ENCODE measurements around the gene RAP1GAP2.

The RAP1GAP2 gene

DNA sequence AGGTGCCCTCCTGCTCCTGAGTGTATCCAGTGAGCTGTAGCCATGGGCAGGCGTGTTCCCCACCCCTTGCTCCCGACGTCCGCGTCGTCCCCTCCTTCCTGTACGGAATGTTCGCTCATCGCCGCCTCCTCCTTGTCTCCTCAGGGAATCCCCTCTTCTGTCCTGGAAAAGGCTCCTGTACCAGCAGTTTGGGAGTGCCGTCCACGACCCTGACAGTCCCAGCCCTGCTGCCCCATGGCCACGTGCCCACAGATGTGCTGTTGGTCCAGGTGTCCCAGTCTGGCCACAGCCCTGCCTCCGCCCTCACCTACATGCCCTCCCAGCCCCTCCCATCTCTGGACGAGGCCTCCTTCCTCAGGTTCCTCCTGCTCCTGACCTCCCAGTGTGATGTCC, 237.0 kb downstream of the RAP1GAP2 start:
- no peaks in the 10 kb centered on the region for H3K27me3 ChIP-seq (ENCODE audit: control insufficient read depth in 2 of 2, insufficient read depth in 2 of 2, low read length in 2 of 2)

DNA sequence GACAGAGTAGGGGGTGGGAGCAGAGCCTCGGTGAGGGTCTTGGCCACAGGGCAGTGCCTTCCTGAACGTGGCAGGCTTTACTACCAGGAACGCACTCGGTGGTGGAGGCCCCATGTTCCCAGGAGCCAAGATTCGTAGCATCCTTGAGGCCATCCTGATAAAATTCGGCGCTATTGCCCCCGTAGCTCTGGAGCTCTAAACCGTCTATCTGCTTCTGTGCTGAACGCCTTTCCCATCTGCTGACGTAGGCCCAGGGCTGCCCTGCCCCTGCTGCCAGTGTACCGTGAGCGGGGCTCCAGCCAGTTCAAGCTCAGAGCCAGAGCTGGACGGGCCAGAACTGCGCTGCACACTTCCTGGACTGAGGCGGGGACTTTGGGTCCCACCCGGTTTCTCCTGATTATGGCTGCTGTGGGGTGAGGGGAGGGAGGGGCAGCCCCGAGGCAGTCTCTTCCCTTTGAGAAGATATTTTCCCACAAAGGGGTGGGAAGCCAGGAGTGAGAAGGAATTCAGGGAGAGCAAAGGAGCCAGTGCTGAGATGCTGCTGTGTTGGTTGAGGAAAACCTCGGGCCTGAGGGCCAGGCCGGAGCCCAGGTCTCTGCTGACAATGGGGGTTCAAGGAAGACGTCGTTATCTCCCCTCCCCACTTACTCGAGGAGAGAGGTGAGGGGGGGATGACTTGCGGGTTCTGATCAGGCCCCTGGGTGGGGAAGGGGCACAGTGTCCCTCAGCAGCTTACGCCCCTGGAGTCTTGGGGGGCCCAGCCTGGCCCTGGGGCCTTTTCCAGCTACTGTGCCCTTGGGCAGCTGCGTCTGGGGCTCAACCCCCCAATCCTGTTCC, 237.7 kb downstream of the RAP1GAP2 start:
- Histone ChIP-seq H3K27ac (ENCODE audit: low read depth in 2 of 2, low read length in 2 of 2) (no peak overlapping the region), H3K9ac (ENCODE audit: low read depth in 1 of 2, low read length in 2 of 2) (no peak overlapping the region), H3K9me3 (ENCODE audit: control insufficient read depth in 2 of 2, low read length in 2 of 2) (no peaks in the 10 kb centered on the region), H3K27me3 (ENCODE audit: control insufficient read depth in 2 of 2, insufficient read depth in 2 of 2, low read length in 2 of 2) (peaks cover 0 to 1% of the 10 kb centered on the region in 2 donors), H3K4me1 (ENCODE audit: control insufficient read depth in 2 of 2, insufficient read depth in 2 of 2, low read length in 2 of 2) (no peaks in the 10 kb centered on the region), H3K4me3 (ENCODE audit: low read length in 2 of 2) (no peak overlapping the region), H3K36me3 (ENCODE audit: control insufficient read depth in 2 of 2, insufficient read depth in 2 of 2, low read length in 2 of 2) (peaks cover 10 to 18% of the 10 kb centered on the region in 2 donors)

More for the DNA sequence above, 237.0 kb downstream of the RAP1GAP2 start:
- Histone ChIP-seq H3K36me3 (ENCODE audit: control insufficient read depth in 2 of 2, insufficient read depth in 2 of 2, low read length in 2 of 2) (peaks cover 10 to 20% of the 10 kb centered on the region in 2 donors), H3K27ac (ENCODE audit: low read depth in 2 of 2, low read length in 2 of 2) (no peak overlapping the region), H3K4me1 (ENCODE audit: control insufficient read depth in 2 of 2, insufficient read depth in 2 of 2, low read length in 2 of 2) (no peaks in the 10 kb centered on the region), H3K9ac (ENCODE audit: low read depth in 1 of 2, low read length in 2 of 2) (no peak overlapping the region), H3K4me3 (ENCODE audit: low read length in 2 of 2) (no peak overlapping the region), H3K9me3 (ENCODE audit: control insufficient read depth in 2 of 2, low read length in 2 of 2) (no peaks in the 10 kb centered on the region)

DNA sequence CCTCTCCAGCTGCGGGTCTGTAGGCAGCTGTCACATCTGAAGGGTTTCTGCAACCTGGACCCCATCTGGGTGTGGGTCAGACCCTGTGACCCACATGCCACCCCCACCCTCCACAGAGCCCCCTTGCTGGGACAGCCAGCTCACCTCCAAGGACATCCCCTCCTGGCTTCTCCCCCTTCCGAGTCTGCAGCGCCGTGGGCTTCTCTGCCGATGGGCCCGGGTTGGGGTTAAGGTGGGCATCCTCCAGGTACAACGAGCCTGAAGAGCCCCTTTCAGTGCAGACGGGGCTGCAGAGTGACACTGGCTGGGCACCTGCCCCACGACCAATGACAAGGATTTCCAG, 238.3 kb downstream of the RAP1GAP2 start:
- no peak overlapping the region for H3K4me3 ChIP-seq (ENCODE audit: low read length in 2 of 2)
- H3K36me3 ChIP-seq (ENCODE audit: control insufficient read depth in 2 of 2, insufficient read depth in 2 of 2, low read length in 2 of 2): peaks cover 5 to 13% of the 10 kb centered on the region in 2 donors
- H3K27me3 ChIP-seq (ENCODE audit: control insufficient read depth in 2 of 2, insufficient read depth in 2 of 2, low read length in 2 of 2): peaks cover 0 to 3% of the 10 kb centered on the region in 2 donors
- no peak overlapping the region for H3K9ac ChIP-seq (ENCODE audit: low read depth in 1 of 2, low read length in 2 of 2)
- H3K4me1 ChIP-seq (ENCODE audit: control insufficient read depth in 2 of 2, insufficient read depth in 2 of 2, low read length in 2 of 2): no peaks in the 10 kb centered on the region
- H3K9me3 ChIP-seq (ENCODE audit: control insufficient read depth in 2 of 2, low read length in 2 of 2): no peaks in the 10 kb centered on the region
- no peak overlapping the region for H3K27ac ChIP-seq (ENCODE audit: low read depth in 2 of 2, low read length in 2 of 2)

DNA sequence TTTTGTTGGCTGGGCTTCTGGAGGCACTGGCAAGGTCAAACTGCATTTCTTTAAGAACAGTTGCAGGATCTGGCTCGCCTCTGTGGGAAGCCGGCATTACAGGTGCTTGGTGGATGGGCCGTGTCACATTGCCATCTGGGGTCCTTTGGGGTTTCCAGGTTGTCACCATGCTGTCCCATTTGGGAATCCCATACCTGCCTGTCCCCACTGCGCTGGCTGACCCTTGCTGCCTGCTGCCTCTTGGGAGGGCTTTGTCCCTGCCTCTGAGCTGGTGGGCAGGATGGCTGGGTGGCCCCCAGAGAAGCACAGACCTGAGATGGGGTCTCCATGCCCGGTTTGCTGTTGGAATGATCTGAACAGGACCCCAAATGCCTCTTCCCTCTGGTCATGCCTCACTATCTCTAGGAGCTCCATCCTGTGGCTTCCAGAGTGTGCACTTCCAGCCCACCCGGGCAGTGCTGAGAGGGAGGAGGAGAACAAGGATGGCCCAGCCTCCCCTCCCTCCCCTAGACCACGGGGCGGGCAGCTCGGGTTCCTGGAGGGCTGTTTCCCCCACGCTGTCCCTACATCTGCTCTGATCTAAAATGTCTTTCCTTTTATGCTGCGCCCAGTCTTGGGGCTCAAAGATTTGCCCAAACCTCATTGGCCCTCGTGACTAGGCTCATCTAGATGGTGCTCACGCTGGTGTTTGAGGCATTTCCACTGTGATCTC, 239.2 kb downstream of the RAP1GAP2 start:
- no peak overlapping the region for H3K27ac ChIP-seq (ENCODE audit: low read depth in 2 of 2, low read length in 2 of 2)
- no peaks in the 10 kb centered on the region for H3K9me3 ChIP-seq (ENCODE audit: control insufficient read depth in 2 of 2, low read length in 2 of 2)
- peaks cover 3 to 8% of the 10 kb centered on the region in 2 donors for H3K36me3 ChIP-seq (ENCODE audit: control insufficient read depth in 2 of 2, insufficient read depth in 2 of 2, low read length in 2 of 2)
- peaks cover 0 to 3% of the 10 kb centered on the region in 2 donors for H3K27me3 ChIP-seq (ENCODE audit: control insufficient read depth in 2 of 2, insufficient read depth in 2 of 2, low read length in 2 of 2)
- H3K4me3 ChIP-seq (ENCODE audit: low read length in 2 of 2): no peak overlapping the region
- H3K9ac ChIP-seq (ENCODE audit: low read depth in 1 of 2, low read length in 2 of 2): no peak overlapping the region
- H3K4me1 ChIP-seq (ENCODE audit: control insufficient read depth in 2 of 2, insufficient read depth in 2 of 2, low read length in 2 of 2): no peaks in the 10 kb centered on the region

DNA sequence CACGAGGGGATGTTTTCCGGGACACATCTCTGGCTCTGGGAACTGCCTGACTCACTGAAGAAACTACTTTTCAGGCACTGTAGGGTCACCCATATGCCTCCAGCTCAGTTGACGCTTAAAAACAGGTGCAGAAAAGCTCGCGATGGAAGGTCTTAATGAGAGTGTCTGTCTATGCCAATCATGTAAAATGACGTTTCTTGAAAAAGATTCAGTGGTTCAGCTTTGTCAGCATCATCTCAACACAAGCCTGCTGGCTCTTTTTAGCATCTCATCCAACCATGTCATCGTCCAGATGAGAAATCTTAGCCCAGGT, 239.7 kb downstream of the RAP1GAP2 start:
- peaks cover 1 to 6% of the 10 kb centered on the region in 2 donors for H3K27me3 ChIP-seq (ENCODE audit: control insufficient read depth in 2 of 2, insufficient read depth in 2 of 2, low read length in 2 of 2)
- no peaks in the 10 kb centered on the region for H3K4me1 ChIP-seq (ENCODE audit: control insufficient read depth in 2 of 2, insufficient read depth in 2 of 2, low read length in 2 of 2)
- peaks cover under 1 to 6% of the 10 kb centered on the region in 2 donors for H3K36me3 ChIP-seq (ENCODE audit: control insufficient read depth in 2 of 2, insufficient read depth in 2 of 2, low read length in 2 of 2)
- no peak overlapping the region for H3K9ac ChIP-seq (ENCODE audit: low read depth in 1 of 2, low read length in 2 of 2)
- H3K9me3 ChIP-seq (ENCODE audit: control insufficient read depth in 2 of 2, low read length in 2 of 2): no peaks in the 10 kb centered on the region
- no peak overlapping the region for H3K4me3 ChIP-seq (ENCODE audit: low read length in 2 of 2)
- H3K27ac ChIP-seq (ENCODE audit: low read depth in 2 of 2, low read length in 2 of 2): no peak overlapping the region

DNA sequence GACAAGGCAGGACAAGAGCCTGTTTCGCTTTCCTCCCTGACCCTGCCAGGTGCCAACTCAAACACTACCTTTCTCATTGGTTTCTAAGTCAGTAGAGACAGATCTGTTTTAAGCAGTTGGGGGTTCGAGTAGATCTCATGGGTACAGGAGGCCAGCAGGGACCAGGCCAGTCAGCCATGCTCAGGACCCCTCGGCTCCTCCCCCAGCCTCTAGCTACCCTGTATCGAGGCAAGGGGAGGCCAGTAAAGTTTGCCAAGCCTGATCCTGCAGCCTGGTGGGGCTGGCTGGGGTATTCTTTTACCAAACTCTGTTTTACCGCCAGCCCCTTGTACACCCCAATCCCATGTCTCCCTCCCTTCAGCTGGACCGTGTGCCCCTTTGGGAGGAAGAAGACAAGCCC, 240.6 kb downstream of the RAP1GAP2 start:
- no peak overlapping the region for H3K27ac ChIP-seq (ENCODE audit: low read depth in 2 of 2, low read length in 2 of 2)
- no peaks in the 10 kb centered on the region for H3K4me1 ChIP-seq (ENCODE audit: control insufficient read depth in 2 of 2, insufficient read depth in 2 of 2, low read length in 2 of 2)
- no peak overlapping the region for H3K4me3 ChIP-seq (ENCODE audit: low read length in 2 of 2)
- peaks cover 4 to 7% of the 10 kb centered on the region in 2 donors for H3K27me3 ChIP-seq (ENCODE audit: control insufficient read depth in 2 of 2, insufficient read depth in 2 of 2, low read length in 2 of 2)
- H3K36me3 ChIP-seq (ENCODE audit: control insufficient read depth in 2 of 2, insufficient read depth in 2 of 2, low read length in 2 of 2): peaks cover 0 to 5% of the 10 kb centered on the region in 2 donors
- H3K9ac ChIP-seq (ENCODE audit: low read depth in 1 of 2, low read length in 2 of 2): no peak overlapping the region
- H3K9me3 ChIP-seq (ENCODE audit: control insufficient read depth in 2 of 2, low read length in 2 of 2): no peaks in the 10 kb centered on the region

DNA sequence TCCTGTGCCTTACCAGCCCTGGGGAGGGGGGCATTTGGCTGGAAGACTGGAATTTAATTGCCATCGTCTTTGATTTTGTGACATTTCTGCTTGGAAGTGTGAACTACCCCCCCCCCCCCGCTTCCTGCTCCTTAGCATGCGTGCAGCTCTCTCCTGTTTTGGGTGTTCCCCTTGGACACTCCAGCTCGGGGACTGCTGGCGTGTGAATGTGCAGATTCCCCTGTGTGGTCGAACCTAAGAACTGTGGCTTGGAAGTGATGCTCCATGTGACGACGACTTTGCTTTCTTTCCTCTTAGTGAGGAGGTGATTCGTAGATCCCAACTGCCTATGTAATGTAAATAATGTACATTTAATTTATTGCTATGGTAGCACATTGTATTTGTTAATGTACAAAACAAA, 241.0 kb downstream of the RAP1GAP2 start:
- H3K4me1 ChIP-seq (ENCODE audit: control insufficient read depth in 2 of 2, insufficient read depth in 2 of 2, low read length in 2 of 2): no peaks in the 10 kb centered on the region
- H3K27ac ChIP-seq (ENCODE audit: low read depth in 2 of 2, low read length in 2 of 2): no peak overlapping the region
- no peak overlapping the region for H3K9ac ChIP-seq (ENCODE audit: low read depth in 1 of 2, low read length in 2 of 2)
- H3K9me3 ChIP-seq (ENCODE audit: control insufficient read depth in 2 of 2, low read length in 2 of 2): no peaks in the 10 kb centered on the region
- H3K36me3 ChIP-seq (ENCODE audit: control insufficient read depth in 2 of 2, insufficient read depth in 2 of 2, low read length in 2 of 2): peaks cover 0 to 5% of the 10 kb centered on the region in 2 donors
- H3K27me3 ChIP-seq (ENCODE audit: control insufficient read depth in 2 of 2, insufficient read depth in 2 of 2, low read length in 2 of 2): peaks cover 4 to 7% of the 10 kb centered on the region in 2 donors
- H3K4me3 ChIP-seq (ENCODE audit: low read length in 2 of 2): no peak overlapping the region

DNA sequence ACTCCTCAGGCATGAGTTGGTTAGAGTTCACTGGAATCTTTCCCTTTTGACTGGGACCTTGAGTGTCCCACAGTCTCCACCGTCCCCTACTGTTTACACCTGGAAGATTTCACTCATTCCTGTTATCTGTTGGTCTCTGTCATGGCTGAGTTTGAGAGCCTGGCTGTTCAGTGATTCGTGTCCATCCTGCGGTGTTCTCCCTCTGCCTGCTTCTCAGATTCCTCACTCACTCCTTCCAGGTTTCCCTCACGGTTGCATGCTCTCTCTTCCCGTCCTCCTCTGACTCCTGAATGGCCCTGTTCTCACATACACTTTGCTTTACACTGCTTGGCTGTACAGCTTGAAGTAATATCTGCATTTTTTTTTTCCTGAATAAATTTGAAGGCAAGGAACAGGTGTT, 242.7 kb downstream of the RAP1GAP2 start:
- Histone ChIP-seq H3K27ac (ENCODE audit: low read depth in 2 of 2, low read length in 2 of 2) (no peak overlapping the region), H3K36me3 (ENCODE audit: control insufficient read depth in 2 of 2, insufficient read depth in 2 of 2, low read length in 2 of 2) (no peaks in the 10 kb centered on the region), H3K9ac (ENCODE audit: low read depth in 1 of 2, low read length in 2 of 2) (no peak overlapping the region), H3K4me1 (ENCODE audit: control insufficient read depth in 2 of 2, insufficient read depth in 2 of 2, low read length in 2 of 2) (no peaks in the 10 kb centered on the region), H3K4me3 (ENCODE audit: low read length in 2 of 2) (no peak overlapping the region), H3K27me3 (ENCODE audit: control insufficient read depth in 2 of 2, insufficient read depth in 2 of 2, low read length in 2 of 2) (peaks cover 4 to 7% of the 10 kb centered on the region in 2 donors), H3K9me3 (ENCODE audit: control insufficient read depth in 2 of 2, low read length in 2 of 2) (no peaks in the 10 kb centered on the region)

DNA sequence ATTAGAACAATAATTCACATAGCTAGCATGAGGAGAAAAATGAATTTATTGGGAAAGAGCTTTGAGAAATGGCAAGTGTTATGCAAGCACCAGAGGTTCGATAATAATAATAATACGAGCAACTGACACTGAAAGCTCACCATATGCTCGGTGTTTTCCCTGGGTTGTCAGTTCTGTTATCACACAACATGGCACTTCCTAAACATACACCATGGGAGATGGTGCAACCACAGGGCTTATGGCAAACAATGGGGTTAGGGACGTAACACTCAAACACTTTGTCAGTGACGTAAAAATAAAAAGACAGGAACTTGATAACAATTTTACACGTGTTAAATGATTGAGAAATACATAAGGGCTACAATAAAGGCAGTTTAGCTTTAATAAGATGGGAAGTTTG, 243.5 kb downstream of the RAP1GAP2 start:
- Histone ChIP-seq H3K36me3 (ENCODE audit: control insufficient read depth in 2 of 2, insufficient read depth in 2 of 2, low read length in 2 of 2) (no peaks in the 10 kb centered on the region), H3K4me1 (ENCODE audit: control insufficient read depth in 2 of 2, insufficient read depth in 2 of 2, low read length in 2 of 2) (no peaks in the 10 kb centered on the region), H3K27ac (ENCODE audit: low read depth in 2 of 2, low read length in 2 of 2) (no peak overlapping the region), H3K4me3 (ENCODE audit: low read length in 2 of 2) (no peak overlapping the region), H3K27me3 (ENCODE audit: control insufficient read depth in 2 of 2, insufficient read depth in 2 of 2, low read length in 2 of 2) (peaks cover 4 to 7% of the 10 kb centered on the region in 2 donors), H3K9ac (ENCODE audit: low read depth in 1 of 2, low read length in 2 of 2) (no peak overlapping the region), H3K9me3 (ENCODE audit: control insufficient read depth in 2 of 2, low read length in 2 of 2) (no peaks in the 10 kb centered on the region)

DNA sequence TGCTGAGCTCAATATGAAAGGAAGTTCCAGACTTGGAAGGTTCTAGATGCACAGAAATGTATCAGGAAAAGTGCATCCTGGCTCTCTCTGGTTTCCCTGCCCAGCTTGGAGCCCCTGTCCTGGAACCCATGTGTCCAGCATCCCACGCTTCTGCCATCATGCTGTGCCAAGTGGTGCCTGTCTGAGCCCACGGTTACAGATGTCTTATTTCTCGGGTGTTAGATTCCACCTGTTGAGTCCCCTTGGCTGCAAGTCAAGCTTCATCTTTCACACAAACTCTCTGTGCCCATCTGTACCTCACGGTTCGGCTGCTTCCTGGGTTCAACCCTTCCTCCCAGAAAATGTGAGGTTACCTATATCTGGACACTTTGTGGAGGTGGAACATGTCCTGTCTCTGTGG, 244.6 kb downstream of the RAP1GAP2 start:
- no peaks in the 10 kb centered on the region for H3K9me3 ChIP-seq (ENCODE audit: control insufficient read depth in 2 of 2, low read length in 2 of 2)
- H3K4me1 ChIP-seq (ENCODE audit: control insufficient read depth in 2 of 2, insufficient read depth in 2 of 2, low read length in 2 of 2): no peaks in the 10 kb centered on the region
- peaks cover 4 to 7% of the 10 kb centered on the region in 2 donors for H3K27me3 ChIP-seq (ENCODE audit: control insufficient read depth in 2 of 2, insufficient read depth in 2 of 2, low read length in 2 of 2)
- H3K9ac ChIP-seq (ENCODE audit: low read depth in 1 of 2, low read length in 2 of 2): no peak overlapping the region
- H3K36me3 ChIP-seq (ENCODE audit: control insufficient read depth in 2 of 2, insufficient read depth in 2 of 2, low read length in 2 of 2): no peaks in the 10 kb centered on the region
- H3K27ac ChIP-seq (ENCODE audit: low read depth in 2 of 2, low read length in 2 of 2): no peak overlapping the region
- no peak overlapping the region for H3K4me3 ChIP-seq (ENCODE audit: low read length in 2 of 2)

Measured in mucosa of rectum (tissue), 2 donors.